HFFc6 (cell line): ENCODE data around the gene FTCD. TPM values are rescaled to one million over a fixed set of nuclear protein-coding genes. Genes with fewer than 3 reads are reported as not detected.

ENCODE experiments used
- DNase-seq: peaks from one replicate; pipeline ENCODE4 v3.0.0-alpha.2; 2018
- H3K27ac Mint-ChIP-seq: 2 replicates; pipeline ENCODE4 v1.8.0; 2020; ENCODE audit warnings: mild to moderate bottlenecking, mixed read lengths
- H3K27me3 Mint-ChIP-seq: 2 replicates; pipeline ENCODE4 v1.8.0; 2021; ENCODE audit warnings: mild to moderate bottlenecking, moderate library complexity, mixed read lengths; ENCODE audit not compliant: insufficient read depth
- H3K36me3 Mint-ChIP-seq: 2 replicates; pipeline ENCODE4 v1.8.0; 2021; ENCODE audit warnings: low read depth, mixed read lengths
- H3K4me1 Mint-ChIP-seq: 2 replicates; pipeline ENCODE4 v1.8.0; 2020; ENCODE audit warnings: low read depth, mixed read lengths
- H3K4me3 Mint-ChIP-seq: 2 replicates; pipeline ENCODE4 v1.8.0; 2020; ENCODE audit warnings: mild to moderate bottlenecking, moderate library complexity, mixed read lengths
- H3K9me3 Mint-ChIP-seq: 2 replicates; pipeline ENCODE4 v1.8.0; 2020; ENCODE audit warnings: mild to moderate bottlenecking, mixed read lengths
- total RNA-seq, 6 experiments: library from RNA; stranded (reverse); fragmentation: NEBNext Ultra II Directional; extraction: Animal tissue kit (Norgen Biotek cat#: 25700); gene quantifications; 2 replicates in 1 of 6; 3 replicates in 5 of 6; pipeline ENCODE4 v1.2.3, GENCODE V29; 2021
- TF ChIP-seq, protein P1 (sequence below): fragments of 200-600 bp; sonication (generic); IDR thresholded peaks from 2 replicates; pipeline ENCODE4 v1.5.0; 2021; ENCODE audit warnings: antibody characterized with exemption, mild to moderate bottlenecking

The FTCD gene
- total RNA-seq, 6 experiments from 2014 or later, result 0.12 to 1.2 (median 0.17) TPM; not detected in 1

DNA sequence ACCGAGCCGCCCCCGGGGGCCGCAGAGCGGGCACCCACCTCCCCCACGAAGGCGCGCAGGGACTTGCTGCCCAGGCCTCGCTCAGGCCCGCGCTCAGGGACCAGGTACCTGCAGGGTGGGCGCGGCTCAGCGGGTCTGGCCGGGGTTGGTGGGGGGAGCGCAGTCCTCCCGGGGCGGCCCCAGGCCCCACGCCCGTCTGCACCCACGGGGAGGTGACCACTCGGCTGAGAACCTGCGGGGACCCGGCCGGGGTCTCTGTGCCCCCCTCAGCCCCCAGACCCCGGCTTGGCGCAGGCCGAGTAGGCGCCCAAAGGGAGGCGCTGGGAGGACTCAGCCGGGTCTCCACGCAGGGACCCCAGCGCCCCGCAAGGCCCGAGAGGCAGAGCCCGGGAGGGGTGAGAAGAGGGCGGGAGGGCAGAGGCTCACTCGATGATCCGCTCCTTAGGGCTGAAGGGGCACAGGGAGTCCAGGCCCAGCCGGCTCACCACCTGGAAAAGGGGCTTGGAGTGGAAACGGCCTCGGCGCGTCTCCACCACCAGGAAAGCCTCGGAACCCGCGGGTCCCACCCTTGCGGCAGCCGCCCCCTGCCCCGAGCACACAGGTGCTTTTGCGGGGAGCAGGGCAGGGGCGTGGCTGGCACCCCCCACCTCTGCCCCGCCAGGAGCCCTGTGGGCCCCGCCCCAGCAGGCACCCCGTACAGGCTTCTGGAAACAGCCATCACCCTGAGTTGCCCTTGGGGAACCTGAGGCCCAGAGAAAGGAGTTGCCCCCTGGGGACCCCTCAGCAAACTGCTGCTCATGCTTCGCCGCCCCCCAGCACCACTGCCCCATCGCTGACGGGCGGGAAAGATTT is 9.3 kb downstream of the FTCD start:
- H3K4me3 Mint-ChIP-seq, result no peak overlapping the region
- H3K27me3 Mint-ChIP-seq, result peaks cover 6% of the 10 kb centered on the region
- TF ChIP-seq, protein P1, sequence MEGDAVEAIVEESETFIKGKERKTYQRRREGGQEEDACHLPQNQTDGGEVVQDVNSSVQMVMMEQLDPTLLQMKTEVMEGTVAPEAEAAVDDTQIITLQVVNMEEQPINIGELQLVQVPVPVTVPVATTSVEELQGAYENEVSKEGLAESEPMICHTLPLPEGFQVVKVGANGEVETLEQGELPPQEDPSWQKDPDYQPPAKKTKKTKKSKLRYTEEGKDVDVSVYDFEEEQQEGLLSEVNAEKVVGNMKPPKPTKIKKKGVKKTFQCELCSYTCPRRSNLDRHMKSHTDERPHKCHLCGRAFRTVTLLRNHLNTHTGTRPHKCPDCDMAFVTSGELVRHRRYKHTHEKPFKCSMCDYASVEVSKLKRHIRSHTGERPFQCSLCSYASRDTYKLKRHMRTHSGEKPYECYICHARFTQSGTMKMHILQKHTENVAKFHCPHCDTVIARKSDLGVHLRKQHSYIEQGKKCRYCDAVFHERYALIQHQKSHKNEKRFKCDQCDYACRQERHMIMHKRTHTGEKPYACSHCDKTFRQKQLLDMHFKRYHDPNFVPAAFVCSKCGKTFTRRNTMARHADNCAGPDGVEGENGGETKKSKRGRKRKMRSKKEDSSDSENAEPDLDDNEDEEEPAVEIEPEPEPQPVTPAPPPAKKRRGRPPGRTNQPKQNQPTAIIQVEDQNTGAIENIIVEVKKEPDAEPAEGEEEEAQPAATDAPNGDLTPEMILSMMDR, result no peak
- no peaks in the 10 kb centered on the region for H3K36me3 Mint-ChIP-seq
- DNase-seq, result no peak
- H3K4me1 Mint-ChIP-seq, result peaks cover 8% of the 10 kb centered on the region
- no peak overlapping the region for H3K27ac Mint-ChIP-seq
- H3K9me3 Mint-ChIP-seq, result no peaks in the 10 kb centered on the region

DNA sequence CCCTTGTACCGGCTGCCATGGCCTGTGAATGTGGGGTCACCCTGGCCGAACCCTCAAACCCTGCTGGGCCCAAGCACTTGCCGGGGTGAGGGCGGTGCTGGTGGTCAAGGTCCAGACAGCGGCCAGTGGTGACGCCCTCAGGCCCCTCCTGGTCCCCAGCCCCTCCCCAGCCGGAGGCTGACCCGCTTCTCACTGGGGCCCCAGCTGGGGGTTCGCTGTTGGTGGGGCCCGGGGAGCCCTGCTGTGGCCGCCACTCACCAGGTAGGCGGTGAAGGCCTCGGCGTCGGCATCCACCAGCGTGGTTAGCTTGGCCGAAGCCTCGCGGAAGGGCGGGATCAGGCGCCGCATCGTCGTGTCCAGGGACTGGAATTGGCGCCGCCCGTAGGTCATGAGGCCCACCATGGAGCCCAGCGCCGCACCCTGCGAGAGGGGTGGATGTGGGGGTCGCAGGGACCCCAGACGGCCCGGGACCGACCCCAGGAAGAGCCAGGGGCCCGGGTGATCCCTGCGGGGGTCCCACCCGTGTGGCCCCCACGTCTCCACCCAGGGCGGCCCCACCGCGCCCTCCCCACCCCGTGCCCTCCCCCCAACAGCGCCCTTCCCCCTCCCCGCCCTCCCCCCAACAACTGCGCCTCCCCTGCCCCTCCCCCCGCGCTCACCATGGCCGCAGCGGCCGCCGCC is 10.1 kb downstream of the FTCD start:
- no peaks in the 10 kb centered on the region for H3K9me3 Mint-ChIP-seq
- DNase-seq, result no peak
- H3K27ac Mint-ChIP-seq, result no peak overlapping the region
- no peak overlapping the region for H3K4me3 Mint-ChIP-seq
- H3K27me3 Mint-ChIP-seq, result peaks cover 6% of the 10 kb centered on the region
- H3K4me1 Mint-ChIP-seq, result peaks cover 8% of the 10 kb centered on the region
- TF ChIP-seq, protein P1, result no peak
- no peaks in the 10 kb centered on the region for H3K36me3 Mint-ChIP-seq

DNA sequence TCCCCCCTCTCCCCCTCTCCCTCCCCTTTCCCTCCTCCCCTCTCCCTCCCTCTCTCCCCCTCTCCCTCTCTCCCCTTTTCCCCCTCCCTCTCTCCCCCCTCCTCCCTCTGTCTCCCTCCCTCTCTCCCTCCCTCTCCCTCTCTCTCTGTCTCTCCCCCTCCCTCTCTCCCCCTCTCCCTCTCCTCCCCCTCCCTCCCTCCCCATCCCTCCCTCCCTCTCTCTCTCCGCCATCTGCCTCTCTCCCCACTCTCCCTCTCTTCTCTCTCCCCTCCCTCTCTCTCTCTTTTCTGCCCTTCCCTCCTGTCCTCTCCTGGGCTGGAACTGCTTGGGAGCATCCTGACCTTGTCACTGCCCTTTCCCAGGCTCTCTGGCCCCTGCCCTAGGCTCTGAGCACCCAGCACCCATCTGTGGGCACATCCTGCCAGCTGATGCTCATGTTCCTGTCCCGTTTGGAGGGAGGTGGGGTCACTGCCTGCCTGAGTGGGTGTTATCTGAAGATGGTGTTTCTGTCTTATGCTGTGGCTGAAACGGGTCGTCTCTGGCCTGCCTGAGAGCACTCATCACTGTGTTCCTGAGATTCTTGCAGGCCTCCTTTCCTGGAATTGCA is 10.8 kb downstream of the FTCD start:
- H3K4me3 Mint-ChIP-seq, result no peak overlapping the region; the same call in 1 of the 2 replicates
- no peaks in the 10 kb centered on the region for H3K36me3 Mint-ChIP-seq
- H3K9me3 Mint-ChIP-seq, result no peaks in the 10 kb centered on the region
- peaks cover 8% of the 10 kb centered on the region for H3K4me1 Mint-ChIP-seq
- no peak for DNase-seq
- peaks cover 6% of the 10 kb centered on the region for H3K27me3 Mint-ChIP-seq
- H3K27ac Mint-ChIP-seq, result peak overlapping the region; percentile 54; the same call in 1 of the 2 replicates
- TF ChIP-seq, protein P1, result no peak

DNA sequence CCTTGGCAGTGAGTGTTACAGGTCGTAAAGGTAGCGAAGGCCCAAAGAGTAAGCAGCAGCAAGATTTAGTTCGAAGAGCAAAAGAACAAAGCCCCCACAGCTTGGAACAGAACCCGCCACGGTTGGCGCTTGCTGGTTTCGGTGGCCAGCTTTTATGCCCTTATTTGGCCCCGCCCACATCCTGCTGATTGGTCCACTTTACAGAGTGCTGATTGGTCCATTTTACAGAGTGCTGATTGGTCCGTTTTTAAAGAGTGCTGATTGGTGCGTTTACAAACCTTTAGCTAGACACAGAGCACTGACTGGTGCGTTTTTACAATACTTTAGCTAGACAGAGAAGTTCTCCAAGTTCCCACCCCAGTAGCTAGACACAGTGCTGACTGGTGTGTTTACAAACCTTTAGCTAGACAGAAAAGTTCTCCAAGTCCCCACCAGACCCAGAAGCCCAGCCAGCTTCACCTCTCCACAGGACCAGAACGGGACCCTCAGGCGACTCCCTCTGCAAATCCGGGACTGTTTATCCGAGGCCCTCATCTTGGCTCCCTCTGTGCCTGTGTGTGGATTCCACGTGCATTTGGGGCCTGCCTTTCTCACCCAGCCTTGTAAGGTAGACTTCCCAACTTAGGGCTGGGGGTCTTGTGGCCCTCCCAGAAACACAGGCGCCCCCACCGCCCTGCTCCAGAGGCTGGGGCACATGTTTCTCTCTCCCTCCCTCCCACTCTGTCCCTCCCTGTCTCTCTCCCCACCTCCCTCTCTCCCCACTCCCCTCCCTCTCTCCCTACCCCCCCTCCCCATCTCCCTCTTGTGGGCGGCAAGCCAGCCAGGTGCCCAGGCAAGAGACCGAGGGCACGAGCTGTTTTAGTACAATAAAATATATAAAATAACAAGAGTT is 12.6 kb downstream of the FTCD start:
- TF ChIP-seq, protein P1, result no peak
- Mint-ChIP-seq H3K27ac (no peak overlapping the region), H3K27me3 (peaks cover 7% of the 10 kb centered on the region), H3K4me3 (no peak overlapping the region), H3K4me1 (peaks cover 8% of the 10 kb centered on the region), H3K36me3 (no peaks in the 10 kb centered on the region), H3K9me3 (no peaks in the 10 kb centered on the region)
- peak; percentile 4 for DNase-seq
